Fibroblast of mammary gland (primary cell): ENCODE measurements around the gene BNIP5.

ENCODE experiments used
- DNase-seq: peaks from one replicate; pipeline ENCODE4 v3.0.0-alpha.2; 2010; ENCODE audit warnings: low read depth
- H3K4me3 ChIP-seq: 2 replicates; pipeline ENCODE4 v1.5.1; 2011; ENCODE audit warnings: low read depth, mild to moderate bottlenecking, low read length, moderate library complexity; ENCODE audit not compliant: control insufficient read depth
- CTCF ChIP-seq: conservative IDR thresholded peaks from 2 replicates; pipeline ENCODE4 v1.5.1; 2011; ENCODE audit warnings: low read depth, low read length, inconsistent platforms; ENCODE audit not compliant: control insufficient read depth, insufficient read depth

BNIP5 gene

GRCh38 chr6:36269834-36270705 lies 66.6 kb downstream of the BNIP5 start, which contains the start of gene PNPLA1:
Gene PNPLA1, plus strand, starts transcription at chr6:36270060. Its CDS starts 400 bp downstream, at chr6:36270460.
- H3K4me3 ChIP-seq: no peak within 1 kb of the TSS
- no peak for DNase-seq
- TF ChIP-seq CTCF: no peak

- TF ChIP-seq CTCF: no peak
- DNase-seq: peak; percentile 17
- H3K4me3 ChIP-seq: no peak overlapping the region
Observed at GRCh38 chr6:36268478-36269275, 68.0 kb downstream of the BNIP5 start.

- no peak for TF ChIP-seq CTCF
- no peak overlapping the region for H3K4me3 ChIP-seq
- no peak for DNase-seq
Observed at GRCh38 chr6:36267731-36268477, 68.8 kb downstream of the BNIP5 start.

GRCh38 chr6:36266913-36267644 lies 69.6 kb downstream of the BNIP5 start:
- TF ChIP-seq CTCF: no peak
- DNase-seq: no peak

More at GRCh38 chr6:36266913-36267644, 69.6 kb downstream of the BNIP5 start:
- H3K4me3 ChIP-seq: no peak overlapping the region
